OCI-LY3 (cell line): ENCODE data around the gene CFAP45.

Experiments
- H2AFZ ChIP-seq: fragments of 200-600, 300-600 bp; shearing (Covaris generic); 2 replicates; pipeline ENCODE4 v1.6.0; 2014; ENCODE audit warnings: antibody characterized with exemption, low read depth, low read length
- H3K27ac ChIP-seq: fragments of 200-600, 300-600 bp; sonication (generic); 2 replicates; pipeline ENCODE4 v1.5.1; 2014; ENCODE audit warnings: mild to moderate bottlenecking, low read length, moderate library complexity, mixed read lengths
- H3K27me3 ChIP-seq: fragments of 200-600, 300-600 bp; sonication (generic); 2 replicates; pipeline ENCODE4 v1.6.1; 2014; ENCODE audit warnings: low read depth, low read length, mixed read lengths
- H3K36me3 ChIP-seq: fragments of 200-600, 300-600 bp; sonication (generic); replicated peaks from 2 replicates; pipeline ENCODE3; 2014; ENCODE audit warnings: low read depth, low read length, mixed read lengths
- H3K4me1 ChIP-seq: fragments of 300-600, 200-600 bp; sonication (generic); 2 replicates; pipeline ENCODE4 v1.6.1; 2014; ENCODE audit warnings: low read length, mixed read lengths
- H3K4me2 ChIP-seq: fragments of 200-600, 300-600 bp; sonication (generic); 2 replicates; pipeline ENCODE4 v1.6.1; 2014; ENCODE audit warnings: low read length, mixed read lengths
- H3K4me3 ChIP-seq: fragments of 300-600, 200-600 bp; sonication (generic); 2 replicates; pipeline ENCODE4 v1.5.1; 2014; ENCODE audit warnings: antibody characterized with exemption, mild to moderate bottlenecking, low read length, moderate library complexity
- H3K79me2 ChIP-seq: fragments of 300-600, 200-600 bp; shearing (Covaris generic); 2 replicates; pipeline ENCODE4 v1.6.1; 2014; ENCODE audit warnings: mild to moderate bottlenecking, low read length, mixed read lengths
- H3K9ac ChIP-seq: fragments of 300-600, 200-600 bp; shearing (Covaris generic); 2 replicates; pipeline ENCODE4 v1.6.0; 2014; ENCODE audit warnings: mild to moderate bottlenecking, low read length, moderate library complexity
- H3K9me3 ChIP-seq: fragments of 200-600, 300-600 bp; shearing (Covaris generic); 2 replicates; pipeline ENCODE4 v1.6.1; 2014; ENCODE audit warnings: low read length, mixed read lengths; ENCODE audit not compliant: insufficient read depth
- H4K20me1 ChIP-seq: fragments of 200-600, 300-600 bp; sonication (generic); 2 replicates; pipeline ENCODE4 v1.6.1; 2016; ENCODE audit warnings: low read length, mixed read lengths; ENCODE audit not compliant: insufficient read depth
- CTCF ChIP-seq: fragments of 200-600, 300-600 bp; sonication (generic); IDR thresholded peaks from 2 replicates; pipeline ENCODE4 v1.5.1; 2014; ENCODE audit warnings: antibody characterized with exemption, low read length, low read depth
- EZH2phosphoT487 ChIP-seq: fragments of 200-600 bp; shearing (Covaris generic); IDR thresholded peaks from 2 replicates; pipeline ENCODE4 v1.6.1; 2018; ENCODE audit warnings: antibody characterized with exemption, mixed run types, low read depth

The CFAP45 gene

DNA sequence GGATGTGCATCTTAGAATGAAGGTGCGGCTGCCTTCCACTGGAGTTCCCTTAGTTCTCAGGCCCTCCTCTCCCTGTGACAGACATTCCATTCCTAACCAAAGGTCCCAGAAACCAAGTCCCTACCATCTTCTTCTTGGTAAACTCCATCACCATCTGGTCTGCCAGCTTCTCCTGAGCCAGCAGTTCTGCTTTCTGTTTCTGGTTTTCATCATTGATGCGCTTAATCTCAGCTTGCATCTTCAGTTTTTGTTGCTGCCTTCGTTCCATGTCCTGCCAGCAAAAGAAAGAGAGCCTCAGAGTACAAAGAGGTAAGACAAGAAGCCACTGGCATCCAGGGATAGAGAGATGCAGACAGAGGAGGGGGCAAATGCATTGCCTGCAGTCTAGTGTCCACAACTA, 19.5 kb downstream of the CFAP45 start:
- Histone ChIP-seq H3K4me1 (peaks cover 11% of the 10 kb centered on the region), H3K27ac (no peak overlapping the region), H3K4me3 (no peak overlapping the region), H2AFZ (no peak overlapping the region), H3K9ac (no peak overlapping the region), H3K36me3 (no peaks in the 10 kb centered on the region), H3K9me3 (no peaks in the 10 kb centered on the region), H3K79me2 (no peaks in the 10 kb centered on the region), H4K20me1 (no peaks in the 10 kb centered on the region), H3K27me3 (peaks cover 5% of the 10 kb centered on the region; the same call in 1 of the 2 replicates), H3K4me2 (no peak overlapping the region)
- TF ChIP-seq CTCF (no peak), EZH2phosphoT487 (no peak)

- H2AFZ ChIP-seq: no peak overlapping the region
- no peak overlapping the region for H3K4me3 ChIP-seq
- peaks cover 11% of the 10 kb centered on the region for H3K4me1 ChIP-seq
- no peak overlapping the region for H3K27ac ChIP-seq
- H3K27me3 ChIP-seq: peaks cover 5% of the 10 kb centered on the region; the same call in 1 of the 2 replicates
- no peak overlapping the region for H3K9ac ChIP-seq
- H3K36me3 ChIP-seq: no peaks in the 10 kb centered on the region
- H3K79me2 ChIP-seq: no peaks in the 10 kb centered on the region
- H4K20me1 ChIP-seq: no peaks in the 10 kb centered on the region
- H3K4me2 ChIP-seq: 0 out of 2 replicates have a peak overlapping the region, but pooled peaks have one; percentile 0
- no peaks in the 10 kb centered on the region for H3K9me3 ChIP-seq
- TF ChIP-seq EZH2phosphoT487: no peak
- TF ChIP-seq CTCF: no peak
Measured at GRCh38 chr1:159879977-159880376, 20.0 kb downstream of the CFAP45 start.

- Histone ChIP-seq H2AFZ (no peak overlapping the region), H3K4me3 (no peak overlapping the region), H3K79me2 (no peaks in the 10 kb centered on the region), H3K27ac (no peak overlapping the region), H4K20me1 (no peaks in the 10 kb centered on the region), H3K4me1 (peaks cover 11% of the 10 kb centered on the region), H3K27me3 (peaks cover 5% of the 10 kb centered on the region; the same call in 1 of the 2 replicates), H3K9me3 (no peaks in the 10 kb centered on the region), H3K9ac (no peak overlapping the region), H3K4me2 (no peak overlapping the region), H3K36me3 (no peaks in the 10 kb centered on the region)
- TF ChIP-seq CTCF (no peak), EZH2phosphoT487 (no peak)
Measured at GRCh38 chr1:159879136-159879535, 20.8 kb downstream of the CFAP45 start.

- H3K4me3 ChIP-seq: no peak overlapping the region
- TF ChIP-seq EZH2phosphoT487: no peak
- TF ChIP-seq CTCF: no peak
- no peak overlapping the region for H2AFZ ChIP-seq
- H3K79me2 ChIP-seq: no peaks in the 10 kb centered on the region
- peaks cover 11% of the 10 kb centered on the region for H3K4me1 ChIP-seq
- H4K20me1 ChIP-seq: no peaks in the 10 kb centered on the region
- H3K36me3 ChIP-seq: no peaks in the 10 kb centered on the region
- peaks cover 5% of the 10 kb centered on the region; the same call in 1 of the 2 replicates for H3K27me3 ChIP-seq
- no peak overlapping the region for H3K9ac ChIP-seq
- no peak overlapping the region for H3K27ac ChIP-seq
- H3K9me3 ChIP-seq: no peaks in the 10 kb centered on the region
- no peak overlapping the region for H3K4me2 ChIP-seq
Measured at GRCh38 chr1:159877695-159878444, 22.1 kb downstream of the CFAP45 start.
